Loucy (cell line): ENCODE results near the gene PPP1R15B.

Experiments
- EZH2phosphoT487 ChIP-seq: fragments of 200-600 bp; IDR thresholded peaks from 2 replicates; pipeline ENCODE4 v1.6.1; 2018; ENCODE audit warnings: antibody characterized with exemption, mild to moderate bottlenecking, moderate library complexity, borderline replicate concordance
- TF ChIP-seq, protein P1 (sequence below): fragments of 200-600 bp; sonication (generic); conservative IDR thresholded peaks from 2 replicates; pipeline ENCODE4 v1.5.1; 2014; ENCODE audit warnings: mild to moderate bottlenecking, antibody characterized with exemption, low read length

DNA sequence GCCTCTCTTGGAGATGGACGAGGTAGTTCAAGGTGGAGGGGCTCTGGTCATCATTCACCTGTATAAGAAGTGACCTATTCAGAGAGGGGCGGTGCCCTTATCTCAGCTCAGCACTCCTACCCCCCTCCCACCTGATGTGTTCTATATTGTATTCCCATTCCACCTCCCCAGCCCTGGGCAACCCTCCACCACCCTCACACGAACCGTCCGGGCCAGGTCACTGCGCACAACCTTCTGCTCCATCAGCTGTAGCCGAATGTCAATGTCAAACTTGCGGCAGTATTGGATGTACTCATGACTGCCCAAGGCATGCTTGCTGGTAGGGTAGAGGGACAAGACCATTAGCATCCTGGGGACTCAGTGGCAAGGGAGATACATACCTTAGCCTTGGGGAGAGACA lies 48.7 kb upstream of the PPP1R15B start:
- TF ChIP-seq EZH2phosphoT487, result no peak
- TF ChIP-seq, protein P1, sequence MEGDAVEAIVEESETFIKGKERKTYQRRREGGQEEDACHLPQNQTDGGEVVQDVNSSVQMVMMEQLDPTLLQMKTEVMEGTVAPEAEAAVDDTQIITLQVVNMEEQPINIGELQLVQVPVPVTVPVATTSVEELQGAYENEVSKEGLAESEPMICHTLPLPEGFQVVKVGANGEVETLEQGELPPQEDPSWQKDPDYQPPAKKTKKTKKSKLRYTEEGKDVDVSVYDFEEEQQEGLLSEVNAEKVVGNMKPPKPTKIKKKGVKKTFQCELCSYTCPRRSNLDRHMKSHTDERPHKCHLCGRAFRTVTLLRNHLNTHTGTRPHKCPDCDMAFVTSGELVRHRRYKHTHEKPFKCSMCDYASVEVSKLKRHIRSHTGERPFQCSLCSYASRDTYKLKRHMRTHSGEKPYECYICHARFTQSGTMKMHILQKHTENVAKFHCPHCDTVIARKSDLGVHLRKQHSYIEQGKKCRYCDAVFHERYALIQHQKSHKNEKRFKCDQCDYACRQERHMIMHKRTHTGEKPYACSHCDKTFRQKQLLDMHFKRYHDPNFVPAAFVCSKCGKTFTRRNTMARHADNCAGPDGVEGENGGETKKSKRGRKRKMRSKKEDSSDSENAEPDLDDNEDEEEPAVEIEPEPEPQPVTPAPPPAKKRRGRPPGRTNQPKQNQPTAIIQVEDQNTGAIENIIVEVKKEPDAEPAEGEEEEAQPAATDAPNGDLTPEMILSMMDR, result no peak
